HG03432 (cell line): ENCODE results near the gene TTLL11.
"Not testable (repeated sequence)": the region's sequence is repeated elsewhere in the genome, so short reads cannot be mapped to it uniquely, and the experiment has no call there.

Experiments
- ATAC-seq: cut with Tn5 transposase; IDR thresholded peaks from one replicate; pipeline ENCODE4 v1.9.1; 2021; ENCODE audit warnings: mild to moderate bottlenecking, moderate library complexity; ENCODE audit not compliant: unreplicated experiment

The TTLL11 gene

DNA sequence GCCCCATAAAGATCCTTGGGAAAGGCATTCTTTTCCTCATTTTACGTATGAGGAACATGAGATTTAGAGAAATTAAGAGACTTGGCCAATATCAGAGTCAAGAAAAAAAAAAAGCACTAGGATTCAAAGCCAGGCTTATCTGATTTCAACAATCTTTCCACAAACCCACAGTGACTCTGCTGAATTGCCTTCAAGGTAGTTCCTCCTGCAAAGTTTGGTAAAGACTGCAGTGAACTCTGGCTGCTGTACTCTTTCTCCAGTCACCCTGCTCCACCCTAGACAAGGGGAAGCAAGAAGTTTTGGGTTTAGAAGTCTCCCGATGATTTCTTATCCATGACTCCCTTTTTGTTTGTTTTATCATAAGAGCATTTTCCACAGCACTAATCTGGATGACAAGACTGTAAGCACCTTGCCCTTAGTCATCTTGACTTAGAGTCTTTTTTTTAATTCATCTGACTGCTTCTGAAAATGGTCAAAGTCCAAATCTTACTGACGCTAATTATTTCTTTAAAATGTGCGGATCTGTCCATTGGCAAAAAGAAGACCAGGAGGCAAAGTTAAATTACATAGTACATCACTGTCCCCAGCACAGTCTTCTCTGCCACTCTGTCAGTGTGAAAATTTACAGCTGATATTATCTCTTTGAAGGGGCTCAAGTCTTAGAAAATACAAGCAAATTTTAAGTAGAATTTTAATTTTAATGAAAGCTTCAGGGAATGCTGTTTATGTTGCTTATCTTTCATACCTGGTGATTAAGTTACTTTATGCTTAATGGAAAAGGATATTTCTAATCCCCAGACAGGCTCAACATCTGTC lies 180.1 kb downstream of the TTLL11 start:
- ATAC-seq = no peak

DNA sequence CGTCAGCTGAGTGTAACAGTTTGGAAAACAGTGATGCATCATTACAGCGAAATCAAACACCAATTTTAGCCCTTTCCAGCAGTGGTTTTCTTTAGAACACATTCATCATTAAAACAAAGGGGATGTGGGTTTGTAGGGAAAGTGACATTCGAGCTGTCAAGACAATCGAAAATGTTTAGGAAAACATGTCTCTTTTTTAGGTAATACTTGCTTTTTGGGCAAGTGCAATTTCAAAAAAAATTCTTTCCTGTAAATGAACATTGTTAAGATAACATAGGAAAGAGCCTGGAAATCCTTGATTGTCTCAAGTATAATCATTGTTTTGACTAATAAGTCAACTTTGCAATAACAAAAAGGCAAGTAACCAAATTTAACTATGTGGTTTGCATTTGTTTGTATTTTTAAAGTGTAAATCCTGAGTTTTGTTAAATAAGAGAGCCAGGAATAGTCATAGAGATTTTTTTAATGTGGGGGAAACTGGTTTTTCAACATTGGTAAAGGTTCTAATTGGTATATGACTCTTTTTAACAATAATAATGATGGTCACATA lies 182.5 kb downstream of the TTLL11 start:
- no peak for ATAC-seq

DNA sequence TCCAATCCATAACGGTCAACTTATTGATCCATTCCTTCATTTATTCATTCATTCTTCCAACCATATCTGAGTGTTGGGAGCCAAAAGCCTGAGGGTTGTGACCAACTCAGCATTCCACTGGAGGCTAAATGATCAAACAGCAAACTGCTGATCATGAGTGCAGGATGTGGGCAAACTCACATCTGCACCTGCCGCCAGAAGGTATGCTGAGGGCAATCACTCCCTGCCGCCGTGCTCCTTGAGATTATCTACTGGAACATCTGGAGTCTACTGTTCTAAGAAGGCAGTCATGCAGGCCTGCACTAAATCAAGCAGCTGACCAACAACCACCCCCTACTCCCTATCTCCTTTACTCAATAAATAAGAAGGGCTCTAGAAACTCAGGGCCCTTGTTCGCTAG lies 184.0 kb downstream of the TTLL11 start:
- no peak for ATAC-seq

DNA sequence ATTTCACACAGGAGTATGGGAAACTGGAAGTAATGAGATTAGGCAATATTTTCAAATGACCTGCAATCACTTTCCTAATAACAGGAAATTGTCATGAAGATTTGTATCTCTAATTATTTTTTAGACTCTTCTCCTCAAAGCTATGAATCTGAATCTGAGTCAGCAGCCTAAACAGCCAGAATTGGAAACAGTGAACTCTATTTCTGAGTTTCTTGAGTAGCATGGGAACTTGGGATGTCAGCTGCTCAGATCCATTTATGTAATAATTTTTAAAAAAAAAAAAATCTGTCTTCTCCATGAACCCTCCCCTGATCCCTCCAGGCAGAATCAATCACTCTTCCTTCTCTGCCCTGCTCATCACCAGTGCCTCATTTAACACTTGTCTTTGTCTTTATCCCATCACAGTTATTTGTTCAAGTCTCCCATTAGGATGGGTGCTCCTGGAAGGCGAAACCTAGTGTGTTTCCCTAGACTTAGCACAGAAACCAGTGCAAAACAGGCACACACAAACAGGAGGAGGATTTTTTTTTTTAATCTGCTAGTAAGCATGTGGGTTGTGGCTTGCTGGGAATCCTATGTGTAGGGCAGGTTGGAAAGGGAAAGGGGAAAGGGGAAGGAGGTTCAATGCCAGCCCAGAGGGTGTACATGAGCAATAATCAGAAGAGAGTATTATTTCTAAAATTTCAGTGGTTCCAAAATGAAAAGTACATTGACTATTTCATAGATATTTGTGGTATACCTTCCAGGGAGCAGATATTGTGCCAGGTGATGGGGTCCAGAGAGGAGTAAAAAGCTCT lies 186.8 kb downstream of the TTLL11 start:
- ATAC-seq = no peak

DNA sequence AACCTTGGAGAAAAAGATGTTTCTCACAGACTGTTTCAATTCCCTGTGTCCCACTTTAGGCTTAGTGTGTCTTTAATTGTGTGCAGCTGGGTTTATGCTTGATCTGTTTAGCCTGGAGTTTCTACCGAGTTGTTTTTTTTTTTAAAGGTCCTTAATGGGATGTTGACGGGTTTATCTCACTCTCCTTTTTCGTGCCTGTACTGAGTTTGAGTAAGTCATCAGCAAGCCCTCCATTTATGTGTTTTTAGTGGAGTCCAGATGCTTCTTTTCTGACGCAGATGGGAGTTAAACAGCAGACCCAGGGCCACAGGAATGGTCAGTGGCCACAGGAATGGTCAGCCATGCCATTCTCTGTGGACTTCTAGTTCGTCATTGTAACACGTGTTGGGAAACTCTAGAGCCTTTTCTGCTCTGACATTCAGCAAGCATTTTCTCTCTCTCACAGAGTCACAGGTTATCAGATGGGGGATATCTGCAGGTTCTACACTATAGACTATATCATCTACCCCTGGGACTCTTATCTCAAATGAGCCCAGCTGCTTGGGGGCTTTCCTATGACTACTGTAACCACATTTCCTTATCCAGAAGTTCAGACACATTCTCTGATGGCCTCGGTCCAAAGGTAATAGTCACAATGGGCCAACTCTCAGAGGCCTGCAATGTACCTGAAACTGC lies 190.5 kb downstream of the TTLL11 start:
- peak; percentile 47 for ATAC-seq

DNA sequence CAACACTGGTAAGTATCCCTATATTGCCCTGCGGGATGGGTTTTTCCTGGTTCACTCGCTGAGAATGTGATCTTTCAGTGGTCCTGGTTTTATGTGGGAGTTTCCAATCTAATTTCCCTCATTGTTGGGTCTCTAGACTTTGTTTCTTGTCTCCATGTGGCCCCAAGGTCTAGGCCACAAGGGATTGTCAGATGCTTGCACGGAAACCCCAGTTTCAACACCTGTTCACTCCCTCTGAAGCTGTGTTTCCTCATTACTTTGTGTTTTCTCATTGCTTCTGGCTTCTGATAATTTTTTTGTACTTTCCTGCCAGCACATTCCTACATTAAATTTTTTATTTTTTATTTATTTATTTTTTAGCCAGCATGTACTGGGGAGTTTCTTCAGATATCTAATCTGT lies 191.5 kb downstream of the TTLL11 start:
- ATAC-seq = no peak

DNA sequence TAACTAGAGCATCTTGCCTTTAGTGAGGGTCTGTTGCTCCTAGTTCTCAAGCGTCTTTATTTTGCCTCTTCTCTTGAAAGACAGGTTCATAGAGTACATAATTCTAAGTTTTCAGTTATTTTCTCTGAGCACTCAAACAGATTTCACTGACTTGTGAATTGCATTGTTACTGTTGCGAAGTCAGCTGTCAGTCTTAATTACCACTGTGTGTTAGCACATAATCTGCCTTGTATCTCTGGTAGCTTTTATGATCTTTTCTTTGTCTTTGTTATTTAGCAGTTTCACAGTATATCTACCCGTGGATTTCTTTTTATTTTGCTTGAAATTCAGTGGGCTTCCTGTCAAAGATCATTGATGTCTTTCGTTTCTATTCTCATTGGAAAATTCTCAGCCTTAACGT lies 192.9 kb downstream of the TTLL11 start:
- no peak for ATAC-seq

DNA sequence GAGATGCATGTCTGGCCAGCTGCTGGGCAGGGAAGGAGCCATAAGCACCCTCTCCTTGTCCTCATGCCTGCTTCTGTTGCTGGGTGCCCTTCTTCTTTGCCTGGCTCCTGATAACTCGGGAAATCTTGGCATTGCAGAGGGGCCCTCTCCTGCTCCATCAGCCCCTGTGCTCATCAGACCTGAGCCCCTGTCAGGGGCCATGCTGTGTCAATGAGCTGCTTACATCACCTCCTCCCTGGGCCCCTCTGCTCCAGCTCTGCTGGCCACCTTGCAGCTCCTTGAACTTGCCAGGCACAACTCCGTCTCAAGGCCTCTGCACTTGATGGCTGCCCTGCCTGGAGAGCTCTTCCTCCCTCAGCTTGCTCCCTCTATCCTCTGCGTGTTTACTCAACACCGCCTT lies 194.3 kb downstream of the TTLL11 start:
- ATAC-seq = no peak

DNA sequence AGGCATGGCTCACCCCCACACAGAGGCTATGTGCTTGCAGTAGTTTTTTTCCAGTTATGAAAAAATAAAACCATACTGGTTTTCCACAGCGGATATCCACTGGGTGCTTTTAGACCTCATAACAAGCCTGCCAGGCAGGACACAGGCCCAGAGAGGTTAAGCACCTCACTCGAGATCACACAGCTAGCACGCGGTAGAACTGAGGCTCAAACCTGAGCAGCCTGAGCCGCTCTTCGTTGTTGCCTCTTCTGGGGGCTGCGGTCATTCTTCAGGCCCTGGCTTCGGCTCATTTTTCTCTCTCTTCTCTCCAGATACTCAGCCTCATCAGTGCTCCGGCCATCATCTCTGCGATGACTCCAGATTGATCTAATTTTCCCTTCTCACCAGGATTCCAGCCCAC lies 196.0 kb downstream of the TTLL11 start:
- ATAC-seq = no peak

DNA sequence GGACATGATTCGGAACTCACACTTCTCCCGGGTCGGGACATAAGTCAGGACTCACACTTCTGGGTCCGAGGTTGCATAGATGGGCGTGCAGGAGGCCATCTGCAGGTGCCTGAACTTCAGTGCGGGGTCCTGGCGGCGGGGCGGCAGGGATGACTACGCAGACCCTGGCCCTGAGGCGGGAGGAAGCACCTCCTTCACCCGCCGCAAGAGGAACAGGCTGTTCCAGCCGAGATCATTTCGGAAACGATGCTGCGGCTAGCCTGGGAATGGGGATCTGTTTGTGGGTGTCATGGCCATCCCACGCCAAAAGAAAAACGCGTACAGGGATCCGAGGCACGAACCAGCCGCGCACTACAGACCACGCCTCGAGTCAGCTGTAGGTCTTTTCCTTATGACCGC lies 196.6 kb downstream of the TTLL11 start:
- no peak for ATAC-seq

DNA sequence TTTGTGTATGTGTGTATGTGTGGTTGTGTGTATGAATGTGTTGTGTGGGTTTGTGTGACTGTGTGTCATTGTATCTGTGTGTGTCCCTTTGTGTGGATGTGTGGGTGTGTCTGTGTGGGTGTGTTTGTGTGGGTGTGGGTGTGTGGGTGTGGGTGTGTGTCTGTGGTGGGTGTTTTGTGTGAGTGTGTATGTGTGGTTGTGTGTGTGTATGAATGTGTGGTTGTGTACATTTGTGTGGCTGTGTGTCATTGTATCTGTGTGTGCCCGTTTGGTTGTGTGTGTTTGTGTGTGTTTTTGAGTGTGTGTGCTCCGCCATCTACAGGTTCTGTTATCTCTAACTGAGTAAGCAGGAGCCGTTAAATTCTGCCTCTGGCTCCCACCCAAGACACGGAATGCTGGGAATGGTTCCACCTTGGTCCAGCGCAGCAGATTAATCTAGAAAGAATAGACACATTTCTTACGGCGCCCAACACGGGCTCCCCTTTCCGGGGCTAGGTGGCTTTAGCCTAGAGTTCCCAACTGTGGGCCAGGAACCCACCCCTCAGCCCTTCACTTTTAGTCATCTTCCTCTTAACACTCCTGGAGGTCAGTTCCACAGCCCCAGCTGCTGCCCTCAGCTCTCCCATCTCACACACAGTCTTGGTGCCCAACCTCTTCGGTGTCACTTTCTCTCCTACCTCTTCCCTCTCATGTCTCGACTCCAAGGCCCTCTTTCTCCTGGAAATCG lies 197.1 kb downstream of the TTLL11 start:
- no peak for ATAC-seq

DNA sequence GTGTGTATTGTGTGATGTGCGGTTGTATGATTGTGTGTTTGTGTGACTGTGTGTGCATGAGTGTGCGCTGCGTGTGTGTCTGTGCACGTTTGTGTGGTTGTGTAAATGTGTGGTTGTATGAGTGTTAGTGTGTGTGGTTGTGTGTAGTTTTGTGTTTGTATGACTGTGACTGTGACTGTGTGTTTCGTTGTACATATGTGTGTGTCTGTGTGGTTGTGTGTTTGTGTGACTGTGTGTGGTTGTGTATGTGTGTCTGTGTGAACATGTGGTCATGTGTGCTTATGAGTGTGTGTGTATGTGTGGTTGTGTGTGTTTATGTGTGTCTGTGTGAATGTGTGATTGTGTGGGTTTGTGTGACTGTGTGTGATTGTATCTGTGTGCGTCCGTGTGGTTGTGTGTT lies 197.8 kb downstream of the TTLL11 start:
- no peak for ATAC-seq

DNA sequence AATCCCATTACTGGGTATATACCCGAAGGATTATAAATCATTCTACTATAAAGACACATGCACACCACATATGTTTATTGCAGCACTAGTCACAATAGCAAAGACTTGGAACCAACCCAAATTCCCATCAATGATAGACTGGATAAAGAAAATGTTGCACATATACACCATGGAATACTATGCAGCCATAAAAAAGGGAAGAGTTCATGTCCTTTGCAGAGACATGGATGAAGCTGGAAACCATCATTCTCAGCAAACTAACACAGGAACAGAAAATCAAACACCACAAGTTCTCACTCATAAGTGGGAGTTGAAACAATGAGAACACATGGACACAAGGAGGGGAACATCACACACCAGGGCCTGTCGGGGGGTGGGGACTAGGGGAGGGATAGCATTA lies 198.7 kb downstream of the TTLL11 start:
- not testable (repeated sequence) for ATAC-seq

DNA sequence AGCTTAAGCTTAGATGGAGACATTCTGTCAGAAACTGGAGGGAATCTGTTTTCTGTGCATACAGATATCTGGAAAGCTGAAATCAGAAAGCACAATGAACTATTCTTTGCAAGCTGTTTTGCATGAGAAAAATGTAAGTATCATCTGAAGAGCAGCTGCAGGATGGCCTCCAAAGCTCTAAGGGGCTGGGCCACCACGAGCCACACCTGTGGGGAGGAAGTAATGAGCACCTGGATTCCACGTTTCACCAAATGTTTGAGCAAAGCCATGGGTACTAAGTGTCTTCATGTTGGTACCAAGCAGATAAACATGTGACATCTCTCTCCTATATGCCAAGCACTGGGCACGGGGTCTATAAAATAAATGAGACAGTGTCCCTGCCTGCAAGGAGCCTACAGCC lies 199.3 kb downstream of the TTLL11 start:
- no peak for ATAC-seq

DNA sequence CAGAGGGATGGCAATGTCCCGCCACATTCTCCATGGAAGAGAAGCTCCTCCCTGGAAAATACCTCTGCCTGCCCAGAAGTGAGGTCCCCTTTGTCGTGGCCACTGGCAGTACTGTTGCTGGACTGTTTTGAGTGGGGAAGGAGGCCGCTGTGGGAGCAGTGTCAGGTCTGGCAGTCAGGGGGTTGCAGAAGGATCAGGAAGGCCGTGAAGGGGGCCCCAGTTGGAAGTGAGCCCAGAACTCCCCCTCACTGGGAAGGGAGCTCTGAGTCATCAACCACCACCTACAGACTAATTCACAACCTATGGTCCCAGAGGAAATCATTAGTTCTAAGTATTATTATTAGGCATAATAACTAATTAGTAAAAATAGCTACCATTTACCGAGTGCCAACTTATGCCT lies 200.4 kb downstream of the TTLL11 start:
- ATAC-seq = no peak

DNA sequence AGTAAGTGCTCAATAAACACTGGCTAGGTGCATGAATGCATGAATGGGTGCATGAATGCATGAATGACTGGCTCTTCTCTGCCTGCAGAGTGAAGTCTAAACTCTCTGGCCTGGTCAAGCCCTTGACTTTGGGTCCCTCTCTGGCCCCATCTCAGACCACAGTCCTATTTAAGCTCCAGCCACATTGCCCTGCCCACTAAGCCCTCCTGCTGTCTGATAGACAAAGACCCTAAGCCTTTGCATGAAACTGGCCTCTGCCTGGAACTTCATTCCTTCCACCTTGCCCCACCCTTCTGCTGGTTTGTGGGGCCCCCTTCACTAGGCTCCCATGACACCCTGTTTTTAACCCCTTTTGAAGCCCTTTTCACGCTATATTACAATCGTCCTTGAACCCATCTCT lies 202.4 kb downstream of the TTLL11 start:
- no peak for ATAC-seq

DNA sequence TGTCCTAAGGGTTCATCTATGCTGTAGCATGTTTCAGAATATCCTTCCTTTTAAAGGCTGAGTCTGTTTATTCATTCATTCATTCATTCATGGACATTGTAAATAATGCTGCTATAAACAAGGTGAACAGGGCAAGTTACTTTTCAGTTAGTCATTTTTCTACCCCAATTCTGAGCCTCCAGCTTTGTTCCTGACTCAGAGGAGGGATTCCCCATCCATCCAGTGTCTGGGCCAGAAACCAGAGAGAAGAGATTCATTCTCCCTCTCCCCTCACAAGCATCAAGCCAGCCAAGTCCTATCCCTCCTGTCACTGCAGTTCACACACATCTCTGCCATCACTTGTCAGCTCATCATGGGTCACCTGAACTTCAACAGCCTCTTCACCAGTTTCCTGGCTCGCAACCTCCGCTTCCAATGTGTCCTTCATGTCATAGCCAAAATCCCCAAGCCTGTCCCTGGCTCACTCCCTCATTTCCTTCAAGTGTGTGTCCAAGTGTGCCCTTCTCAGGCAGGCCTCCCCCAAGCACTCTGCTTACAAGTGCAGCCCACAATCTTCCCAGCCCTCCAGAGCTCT lies 203.0 kb downstream of the TTLL11 start:
- ATAC-seq = no peak

DNA sequence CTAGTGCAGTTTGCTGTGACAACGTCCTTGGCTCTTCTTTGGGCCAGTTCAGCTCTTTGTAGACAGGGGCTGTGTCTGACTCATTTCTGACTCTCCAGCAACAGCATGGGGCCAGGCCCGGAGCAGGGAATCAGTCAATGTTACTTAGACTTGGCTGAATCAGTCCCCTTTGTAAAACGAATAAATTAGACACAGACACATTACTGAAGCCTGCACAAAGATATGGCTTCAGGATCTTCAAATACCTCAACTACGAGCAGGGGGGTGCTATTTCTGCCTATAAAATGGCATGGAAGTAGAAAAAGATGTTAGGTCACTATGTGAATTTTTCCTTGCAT lies 204.7 kb downstream of the TTLL11 start:
- ATAC-seq = no peak

DNA sequence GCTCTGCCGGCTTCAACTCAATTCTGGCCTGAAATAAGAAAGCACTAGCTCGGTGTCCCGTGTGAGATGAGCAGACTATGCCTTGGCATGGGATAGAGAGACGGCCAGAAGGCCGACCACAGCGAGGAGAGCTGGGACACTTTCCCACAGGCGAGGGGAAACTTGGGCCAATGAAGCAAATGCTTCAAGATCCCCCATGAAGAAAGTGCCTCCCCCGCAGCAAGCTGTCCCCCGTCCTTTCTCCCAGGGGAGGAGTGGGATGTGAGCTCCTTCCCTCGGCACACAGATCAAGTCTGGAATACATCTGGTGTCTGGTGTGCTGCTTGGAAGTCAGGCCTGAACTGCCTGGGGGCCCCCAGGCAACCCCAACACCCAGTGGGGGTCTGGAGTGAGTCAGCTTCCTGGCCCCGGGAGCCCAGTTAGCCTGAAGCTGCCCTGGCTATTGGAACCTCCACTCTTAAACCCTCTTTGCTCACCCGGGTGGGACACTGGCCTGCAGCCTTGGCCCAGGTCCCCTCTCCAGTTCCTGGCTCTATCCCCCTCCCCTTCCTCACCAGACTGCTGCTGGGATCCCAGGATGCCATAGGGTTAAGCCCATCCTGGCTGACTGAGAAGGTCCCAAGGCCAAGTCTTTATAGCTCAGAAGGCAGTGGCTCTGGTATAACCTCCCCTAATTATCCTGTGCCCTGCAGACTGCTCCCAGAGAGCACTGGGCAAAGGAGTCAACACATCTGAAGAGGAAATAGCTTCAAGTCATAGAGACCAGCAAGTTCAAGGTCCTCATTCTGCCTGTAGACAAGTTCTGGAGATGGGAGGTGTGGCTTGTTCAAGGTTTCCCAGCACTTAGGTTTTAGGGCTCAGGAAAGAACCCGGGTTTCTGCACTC lies 205.3 kb downstream of the TTLL11 start:
- no peak for ATAC-seq
